Hematopoietic multipotent progenitor cell treated with erythropoietin and hydrocortisone succinate and interleukin-3 and kit ligand, for 4 days (in vitro differentiated cells): ENCODE results near the gene APEX1.
"Not testable (repeated sequence)": the region's sequence is repeated elsewhere in the genome, so short reads cannot be mapped to it uniquely, and the experiment has no call there.

Source experiments
- DNase-seq: peaks from one replicate; pipeline ENCODE4 v3.0.0-alpha.2; 2015

Gene APEX1

DNA sequence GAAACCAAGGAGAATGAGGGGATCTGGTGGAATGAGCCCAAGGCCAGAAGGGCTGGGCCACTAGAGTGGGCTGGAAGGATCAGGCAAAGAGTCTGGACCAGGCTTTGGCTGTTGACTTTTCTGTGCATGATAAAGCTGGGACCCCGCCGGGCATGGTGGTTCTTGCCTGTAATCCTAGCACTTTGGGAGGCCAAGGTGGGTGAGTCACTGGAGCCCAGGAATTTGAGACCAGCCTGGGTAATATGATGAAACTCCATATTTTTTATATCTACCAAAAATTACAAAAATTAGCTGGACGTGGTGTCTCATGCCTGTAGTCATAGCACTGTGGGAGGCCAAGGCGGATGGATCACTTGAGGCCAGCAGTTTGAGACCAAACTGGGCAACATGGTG, 18.7 kb upstream of the APEX1 start:
- no peak for DNase-seq

DNA sequence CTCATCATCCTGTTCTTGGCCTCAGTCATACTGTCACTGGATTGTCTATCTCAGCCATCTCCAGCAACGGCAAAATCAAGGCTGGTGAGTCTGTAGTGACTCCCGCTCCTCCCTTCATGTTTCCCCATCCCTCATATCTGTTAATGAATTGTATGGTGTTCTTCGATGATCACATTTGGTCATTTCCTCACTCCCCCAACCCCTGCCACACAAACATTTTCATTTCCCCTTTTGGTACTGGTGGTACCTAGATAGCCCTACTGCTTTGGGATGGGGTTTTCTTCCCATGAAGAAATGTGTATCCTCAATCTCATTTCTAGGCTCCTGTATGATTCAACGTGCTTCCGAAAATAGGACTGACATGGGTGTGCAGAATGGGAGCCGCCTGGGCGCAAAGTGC, 16.4 kb upstream of the APEX1 start:
- no peak for DNase-seq

DNA sequence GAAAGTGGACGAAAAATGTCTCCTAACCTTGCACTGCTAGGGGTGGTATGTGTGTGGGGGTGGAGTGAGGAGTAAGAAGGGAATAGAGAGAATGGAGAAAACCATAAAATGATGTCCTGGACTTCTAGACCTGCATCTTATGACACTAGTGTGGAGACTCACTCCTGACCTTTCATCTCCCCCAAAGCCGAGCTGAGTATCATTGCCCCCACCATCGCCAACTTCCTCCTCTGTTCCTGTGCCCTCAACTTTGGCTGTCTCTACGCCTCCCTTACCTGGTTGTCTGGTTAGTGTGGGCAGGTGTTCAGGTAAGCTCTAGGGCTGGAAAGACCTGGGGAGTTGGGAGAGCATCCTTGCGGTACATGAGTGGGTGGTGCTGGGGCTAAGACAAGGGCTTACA, 14.6 kb upstream of the APEX1 start:
- no peak for DNase-seq

DNA sequence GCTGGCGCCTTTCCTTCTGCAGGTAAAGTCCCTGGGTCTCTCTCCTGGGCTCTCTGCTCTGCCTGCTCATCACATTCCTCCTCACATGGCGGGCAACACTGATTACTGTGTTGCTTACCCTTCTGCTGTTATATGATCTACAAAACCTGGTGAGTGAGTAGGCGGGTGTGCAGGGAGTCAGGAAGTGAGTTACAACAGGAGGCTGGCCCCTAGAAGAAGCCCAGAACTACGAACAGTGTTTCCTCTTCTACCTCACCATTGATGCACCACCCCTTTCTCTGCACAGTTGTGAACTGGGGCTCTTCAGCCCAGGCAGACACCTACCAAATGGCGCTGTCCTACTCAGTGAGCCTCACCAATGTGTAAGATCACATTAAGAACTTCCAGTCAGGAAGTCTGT, 14.1 kb upstream of the APEX1 start:
- DNase-seq: peak; percentile 53

DNA sequence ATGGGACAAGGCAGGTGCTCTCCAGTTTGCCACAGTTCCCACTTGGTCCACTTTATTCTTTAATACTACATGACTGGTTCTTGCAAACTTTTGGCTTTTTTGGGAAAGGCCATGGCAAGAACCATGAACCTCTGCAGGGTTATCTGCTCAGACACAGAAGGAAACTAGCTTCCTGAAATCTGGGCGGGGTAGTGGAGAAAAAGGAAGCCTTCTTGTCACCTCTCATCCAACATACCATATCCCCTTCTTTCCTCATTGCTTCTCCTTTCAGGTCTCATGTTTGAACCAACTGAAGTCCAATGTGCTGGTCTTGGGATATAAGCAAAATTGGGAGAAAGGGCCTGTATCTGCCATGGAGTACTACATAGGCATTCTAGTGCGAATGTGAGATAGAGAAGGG, 13.6 kb upstream of the APEX1 start:
- DNase-seq: peak; percentile 60

DNA sequence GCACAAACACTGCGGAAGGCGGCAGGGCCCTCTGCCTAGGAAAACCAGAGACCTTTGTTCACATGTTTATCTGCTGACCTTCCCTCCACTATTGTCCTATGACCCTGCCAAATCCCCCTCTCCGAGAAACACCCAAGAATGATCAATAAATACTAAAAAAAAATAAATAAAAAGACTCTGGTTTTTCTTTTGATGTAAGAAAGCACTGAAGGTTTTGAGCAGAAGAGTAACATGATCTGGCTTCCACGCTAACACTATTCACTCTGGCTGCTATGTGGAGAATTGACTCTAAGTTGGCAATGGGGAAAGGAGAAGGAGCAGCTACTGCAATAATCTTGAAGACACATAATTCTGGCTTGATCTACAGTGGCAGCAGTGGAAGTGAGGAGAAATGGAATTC, 11.4 kb upstream of the APEX1 start:
- DNase-seq: not testable (repeated sequence)

DNA sequence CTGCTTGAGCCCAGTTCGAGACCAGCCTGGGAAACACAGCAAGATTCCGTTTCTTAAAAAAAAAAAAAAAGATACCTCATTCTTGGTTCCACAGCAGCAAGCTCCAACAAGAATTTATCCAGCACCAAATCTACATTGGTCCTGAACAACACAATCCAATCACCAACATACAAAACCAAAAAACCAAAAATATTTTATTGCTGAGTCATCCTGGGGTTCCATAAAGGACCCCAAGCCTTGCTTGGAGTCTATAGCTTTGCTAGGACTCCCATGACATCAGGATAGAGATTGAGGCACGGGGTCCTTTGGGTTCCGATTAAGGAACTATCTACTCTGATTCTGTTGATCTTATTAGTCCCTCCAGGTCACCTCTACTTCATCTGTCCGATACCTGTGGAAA, 8.1 kb upstream of the APEX1 start:
- no peak for DNase-seq

DNA sequence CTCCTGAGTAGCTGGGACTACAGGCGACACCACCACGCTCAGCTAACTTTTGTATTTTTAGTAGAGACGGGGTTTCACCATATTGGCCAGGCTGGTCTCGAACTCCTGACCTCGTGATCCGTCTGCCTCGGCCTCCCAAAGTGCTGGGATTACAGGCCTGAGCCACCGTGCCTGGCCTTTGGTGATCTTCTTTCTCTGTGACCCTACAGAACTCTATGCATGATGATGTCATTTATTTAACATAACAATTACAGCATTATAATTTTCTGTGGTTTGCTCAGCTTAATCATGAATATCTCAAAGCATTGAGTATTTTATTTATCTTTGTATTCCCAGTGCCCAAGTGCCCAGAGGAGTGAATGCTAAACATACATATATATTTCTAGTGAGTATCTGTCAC, 2.2 kb upstream of the APEX1 start:
- DNase-seq: not testable (repeated sequence)

DNA sequence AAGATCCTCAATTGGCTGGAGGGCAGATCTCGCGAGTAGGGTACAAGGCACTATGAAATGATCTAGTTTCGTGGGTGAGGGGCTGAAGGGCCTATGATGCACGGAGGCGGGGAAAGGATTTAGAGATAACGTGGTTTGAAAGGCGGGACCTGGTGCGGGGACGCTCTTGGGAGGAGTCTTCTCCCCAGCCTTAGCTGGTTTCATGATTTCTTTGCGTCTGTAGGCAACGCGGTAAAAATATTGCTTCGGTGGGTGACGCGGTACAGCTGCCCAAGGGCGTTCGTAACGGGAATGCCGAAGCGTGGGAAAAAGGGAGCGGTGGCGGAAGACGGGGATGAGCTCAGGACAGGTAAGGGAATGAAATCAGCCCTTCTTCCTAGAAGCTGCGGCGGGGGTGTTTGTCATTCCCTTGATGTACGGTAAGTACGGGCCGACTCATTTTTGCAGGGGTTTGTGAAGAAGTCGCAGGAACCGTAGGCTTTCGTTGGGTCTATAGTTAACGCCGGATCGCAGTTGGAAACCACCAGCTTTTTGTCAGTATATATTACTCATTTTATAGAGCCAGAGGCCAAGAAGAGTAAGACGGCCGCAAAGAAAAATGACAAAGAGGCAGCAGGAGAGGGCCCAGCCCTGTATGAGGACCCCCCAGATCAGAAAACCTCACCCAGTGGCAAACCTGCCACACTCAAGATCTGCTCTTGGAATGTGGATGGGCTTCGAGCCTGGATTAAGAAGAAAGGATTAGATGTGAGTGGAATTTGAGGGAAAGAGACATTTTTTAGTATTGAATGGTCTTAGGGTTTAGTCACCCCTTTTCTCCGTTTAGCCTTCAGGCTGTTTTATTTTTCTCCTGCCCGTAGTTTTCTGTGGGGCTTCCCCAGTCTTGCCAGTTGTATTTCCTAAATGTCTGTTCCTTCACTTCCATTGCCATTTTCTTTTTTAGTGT, 602 bp downstream of the APEX1 start:
- peak; percentile 97 for DNase-seq

DNA sequence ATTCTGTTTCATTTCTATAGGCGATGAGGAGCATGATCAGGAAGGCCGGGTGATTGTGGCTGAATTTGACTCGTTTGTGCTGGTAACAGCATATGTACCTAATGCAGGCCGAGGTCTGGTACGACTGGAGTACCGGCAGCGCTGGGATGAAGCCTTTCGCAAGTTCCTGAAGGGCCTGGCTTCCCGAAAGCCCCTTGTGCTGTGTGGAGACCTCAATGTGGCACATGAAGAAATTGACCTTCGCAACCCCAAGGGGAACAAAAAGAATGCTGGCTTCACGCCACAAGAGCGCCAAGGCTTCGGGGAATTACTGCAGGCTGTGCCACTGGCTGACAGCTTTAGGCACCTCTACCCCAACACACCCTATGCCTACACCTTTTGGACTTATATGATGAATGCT, 1.9 kb downstream of the APEX1 start:
- DNase-seq: peak; percentile 41

DNA sequence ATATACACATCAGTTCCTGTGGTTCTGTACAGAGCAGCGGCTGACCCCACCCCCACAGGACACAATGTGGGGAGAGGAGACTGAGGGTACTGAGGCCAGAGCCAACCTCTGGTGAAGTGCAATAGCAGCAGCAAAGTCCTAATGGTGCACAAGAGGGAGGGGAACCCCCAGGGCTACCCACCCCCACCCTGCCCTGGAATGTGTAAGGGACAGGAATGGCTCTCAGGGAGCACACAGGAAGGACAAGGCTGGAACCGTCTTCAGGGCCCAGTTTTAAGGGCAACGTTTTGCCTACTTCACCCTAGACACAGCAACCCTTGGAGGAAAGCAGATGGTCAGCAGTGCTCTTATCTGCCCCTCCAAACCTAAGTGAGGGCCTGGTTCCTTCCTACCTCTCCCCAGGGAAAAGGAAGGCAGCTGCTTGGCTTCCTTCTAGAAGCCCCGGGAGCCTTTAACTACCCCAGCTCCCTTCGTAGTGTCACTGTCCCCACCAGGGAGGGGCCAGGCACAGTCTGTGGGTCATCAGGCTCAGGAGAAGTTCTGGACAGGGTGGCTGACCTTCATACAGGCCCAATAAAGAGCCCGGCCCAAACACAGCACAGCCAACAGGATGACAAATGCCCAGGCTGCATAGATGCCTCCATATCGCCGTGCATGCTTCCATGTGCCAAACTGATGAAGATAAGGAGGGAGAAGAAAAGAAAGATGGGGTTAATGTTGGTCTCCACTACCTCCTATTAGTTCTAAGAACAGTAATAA, 3.2 kb downstream of the APEX1 start:
- DNase-seq: no peak

DNA sequence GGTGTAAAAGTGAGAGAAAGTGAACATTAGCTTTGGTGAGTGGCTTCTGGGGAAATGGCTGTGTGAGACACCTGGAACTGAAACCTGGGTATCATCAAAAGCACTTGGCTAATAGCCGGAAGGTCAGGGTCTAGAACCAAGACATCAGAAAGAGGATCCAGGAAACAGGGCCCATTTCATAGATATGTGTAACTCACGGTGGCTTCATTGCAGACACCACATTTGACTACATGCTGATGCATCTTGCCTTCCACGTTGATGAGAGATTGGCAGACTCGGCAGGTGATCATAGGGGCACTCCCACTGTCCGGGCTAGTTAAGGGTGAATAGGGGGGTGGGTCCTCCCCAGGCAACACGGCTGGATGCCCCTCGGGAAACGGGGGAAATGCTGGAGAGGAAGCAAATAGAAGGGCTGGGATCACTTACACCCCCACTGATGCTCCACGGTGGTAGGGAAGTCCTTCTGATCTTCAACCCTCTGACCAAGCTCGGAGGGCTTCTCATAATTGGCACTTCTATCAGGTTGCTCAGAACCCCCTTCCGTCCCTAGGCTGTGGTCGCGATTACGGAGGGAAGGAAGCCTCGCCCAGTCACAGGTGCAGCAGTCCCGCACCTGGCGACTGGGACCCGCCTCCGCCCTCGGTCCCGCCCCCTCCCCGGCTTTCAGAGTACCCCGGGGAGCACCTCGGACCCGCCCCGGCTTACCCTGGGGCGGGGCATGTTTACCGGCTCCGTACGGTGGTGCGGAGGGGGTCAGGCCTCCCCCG, 5.6 kb downstream of the APEX1 start:
- DNase-seq: peak; percentile 43

DNA sequence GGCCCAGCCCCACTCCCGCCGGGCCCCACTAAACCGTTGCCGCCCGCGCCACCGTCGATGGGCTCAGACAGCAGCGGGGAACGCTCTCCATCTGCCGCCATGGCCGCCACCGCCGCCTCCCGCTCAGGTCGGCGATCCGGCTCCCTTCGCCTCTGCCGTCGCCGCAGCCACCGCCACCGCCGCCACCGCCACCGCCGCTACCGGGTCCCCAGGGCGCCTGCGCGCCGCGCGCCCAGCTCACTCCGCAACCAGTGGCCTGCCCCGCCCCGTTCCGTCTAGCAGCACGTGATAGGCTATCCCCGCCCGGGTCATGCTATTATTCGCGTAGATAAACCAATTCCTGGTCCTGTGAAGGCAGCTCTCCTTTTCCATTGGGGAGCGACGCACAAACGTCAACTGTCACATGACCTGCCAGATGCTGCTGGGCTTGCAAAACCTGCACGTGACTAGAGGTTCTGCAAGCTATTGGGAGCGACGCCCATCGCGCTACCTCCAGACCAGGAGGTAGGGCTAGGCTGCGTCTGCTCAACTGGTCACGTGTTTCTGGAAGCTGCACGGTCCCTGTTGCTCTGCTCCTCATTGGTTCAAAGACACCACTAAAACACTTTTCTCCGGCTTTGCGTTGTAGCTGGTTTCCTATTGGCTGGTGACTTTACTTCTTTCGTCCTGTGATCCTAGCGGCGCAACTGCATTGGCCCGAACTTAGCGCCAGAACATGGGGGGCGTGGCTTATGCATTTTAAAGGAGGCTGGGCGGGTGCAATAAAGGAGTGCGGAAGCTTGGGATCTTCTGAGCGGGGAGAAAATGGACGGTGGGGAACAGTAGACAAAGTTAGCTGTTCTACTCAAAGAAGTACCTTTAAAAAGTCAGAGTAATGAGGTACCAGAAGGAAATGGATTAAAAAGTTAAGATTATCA, 6.5 kb downstream of the APEX1 start, which contains the start of gene PIP4P1:
Gene PIP4P1 (minus strand): TSS at position 210 of the 917 bp plus-strand sequence. CDS start 109 bp downstream, at position 101.
- peak; percentile 100 for DNase-seq

DNA sequence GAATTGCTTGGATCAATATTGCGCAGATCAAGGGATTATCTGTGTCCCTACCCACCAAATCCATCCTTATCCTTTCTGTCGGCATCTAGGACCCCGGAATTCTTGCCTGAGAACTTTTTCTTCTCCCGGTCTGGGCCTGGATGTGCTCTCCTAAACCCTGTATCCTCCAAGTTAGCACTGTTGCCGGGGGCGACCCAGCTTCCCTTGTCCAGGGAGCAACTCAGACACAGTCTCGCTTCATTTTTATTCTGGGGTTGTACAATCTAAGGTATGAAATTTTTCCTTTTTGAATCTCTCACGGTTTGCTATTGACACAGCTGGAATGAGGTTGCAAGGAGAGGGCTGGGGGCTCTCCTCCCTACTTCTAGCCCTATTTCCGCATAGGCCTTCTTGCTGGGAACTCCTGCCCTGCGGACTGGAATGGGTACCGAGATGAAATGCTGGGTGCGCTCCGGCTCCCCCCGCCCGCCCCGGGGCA, 13.8 kb downstream of the APEX1 start:
- no peak for DNase-seq

DNA sequence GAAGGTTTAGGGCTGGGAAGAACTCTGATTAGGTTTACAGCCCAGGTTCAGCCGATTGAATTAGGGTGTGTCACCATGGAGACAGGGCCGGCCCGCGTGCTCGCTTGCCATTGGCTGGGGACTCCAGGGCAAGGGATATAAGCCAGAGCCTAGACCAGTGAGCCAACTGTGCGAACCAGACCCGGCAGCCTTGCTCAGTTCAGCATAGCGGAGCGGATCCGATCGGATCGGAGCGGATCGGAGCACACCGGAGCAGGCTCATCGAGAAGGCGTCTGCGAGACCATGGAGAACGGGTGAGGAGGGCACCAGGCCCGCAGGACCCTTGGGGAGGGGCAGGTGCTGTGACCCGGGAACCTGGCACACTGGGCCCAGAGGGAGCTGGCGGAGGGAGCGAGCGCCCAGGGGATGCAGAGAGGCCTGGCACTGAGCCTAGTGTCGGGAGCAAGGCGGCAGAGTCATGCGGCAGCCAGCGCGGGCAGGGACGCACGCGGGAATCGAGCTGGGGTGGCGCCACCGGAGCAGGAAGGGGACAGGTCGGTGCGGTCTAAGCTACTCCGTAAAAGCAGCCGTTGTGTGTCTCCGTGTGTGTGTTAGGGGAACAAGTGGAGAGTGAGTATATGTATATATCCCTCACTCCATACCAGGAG, 14.3 kb downstream of the APEX1 start, which contains the start of gene PNP:
Gene PNP (plus strand): TSS at position 165 of the 648 bp plus-strand sequence. CDS start 119 bp downstream, at position 284.
- peak; percentile 97 for DNase-seq

DNA sequence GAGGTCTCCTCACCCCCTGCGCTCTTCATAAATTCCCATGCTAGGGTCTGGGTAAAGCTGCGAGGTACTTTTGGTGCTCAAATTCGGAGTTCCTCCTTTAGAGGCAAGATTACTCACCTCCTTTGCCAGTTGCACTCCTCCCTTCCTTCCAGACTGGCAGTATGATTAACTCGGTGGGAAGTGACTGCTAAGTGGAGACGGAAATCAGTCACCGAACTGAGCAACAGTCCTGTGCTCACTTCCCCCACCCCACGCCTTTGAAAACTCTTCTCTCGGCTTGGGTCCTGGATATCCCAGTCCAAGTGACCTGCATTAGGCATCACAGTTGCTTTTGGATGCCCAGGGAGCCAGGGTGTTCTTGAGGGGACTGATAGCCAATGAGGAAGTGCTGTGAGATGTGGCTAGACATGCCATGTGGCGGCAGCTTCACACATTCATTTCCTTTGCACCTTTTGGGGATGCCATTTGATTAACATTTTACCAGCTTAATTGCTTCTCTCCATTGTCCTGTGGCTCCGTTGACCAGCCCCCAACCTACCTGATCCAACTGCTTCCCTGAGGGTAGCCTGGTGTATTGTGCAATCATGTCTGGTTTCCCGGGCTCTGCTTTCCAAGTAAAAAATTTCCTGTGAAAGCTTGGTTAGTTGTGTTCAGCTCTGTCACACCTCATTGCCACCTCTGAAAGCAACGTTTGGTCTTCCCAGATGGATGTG, 15.0 kb downstream of the APEX1 start:
- peak; percentile 84 for DNase-seq

DNA sequence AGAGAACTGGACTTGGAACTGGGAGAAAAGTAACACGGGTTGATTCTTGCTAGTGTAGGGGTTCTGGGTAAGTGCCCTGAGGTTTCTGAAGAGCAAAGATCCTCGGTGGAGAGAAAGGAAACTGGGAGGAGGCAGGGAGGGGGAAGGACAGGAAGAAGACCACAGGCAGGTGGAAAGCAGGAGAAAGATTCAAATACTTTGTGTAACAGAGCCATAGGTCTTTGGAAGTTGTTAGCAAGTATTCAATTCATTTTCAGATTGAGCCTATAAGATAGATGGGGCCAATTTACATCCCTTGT, 15.5 kb downstream of the APEX1 start:
- DNase-seq: no peak

DNA sequence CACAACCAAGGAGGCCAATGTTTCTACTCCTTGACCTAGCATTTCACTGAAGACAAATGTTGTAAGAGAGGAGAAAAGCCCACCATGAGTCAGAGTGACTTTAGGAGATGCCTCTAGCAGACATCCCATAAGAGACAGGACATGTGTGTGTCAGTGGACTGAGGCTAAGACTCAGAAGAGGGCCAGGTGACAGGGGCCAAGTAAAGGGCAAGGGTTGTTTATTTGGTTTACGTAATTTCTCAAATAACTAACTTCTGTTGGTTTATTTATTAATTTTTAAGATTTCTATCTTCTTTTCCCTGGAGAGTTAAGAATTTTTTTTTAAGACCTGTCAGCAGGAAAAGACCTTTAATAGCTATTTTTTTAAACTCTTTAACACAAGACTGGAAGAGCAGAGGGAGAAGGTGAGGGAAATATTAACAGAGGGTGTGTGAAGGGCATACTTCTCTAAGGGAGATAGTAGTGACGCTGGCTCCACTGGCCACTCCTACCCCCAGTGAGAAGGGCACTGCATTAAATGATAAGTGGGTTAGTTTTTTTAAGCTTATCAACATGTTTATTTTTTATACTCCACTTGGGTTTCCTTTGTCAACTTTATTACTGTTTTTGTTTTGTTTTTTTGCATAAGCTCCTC, 17.6 kb downstream of the APEX1 start:
- DNase-seq: peak; percentile 58

DNA sequence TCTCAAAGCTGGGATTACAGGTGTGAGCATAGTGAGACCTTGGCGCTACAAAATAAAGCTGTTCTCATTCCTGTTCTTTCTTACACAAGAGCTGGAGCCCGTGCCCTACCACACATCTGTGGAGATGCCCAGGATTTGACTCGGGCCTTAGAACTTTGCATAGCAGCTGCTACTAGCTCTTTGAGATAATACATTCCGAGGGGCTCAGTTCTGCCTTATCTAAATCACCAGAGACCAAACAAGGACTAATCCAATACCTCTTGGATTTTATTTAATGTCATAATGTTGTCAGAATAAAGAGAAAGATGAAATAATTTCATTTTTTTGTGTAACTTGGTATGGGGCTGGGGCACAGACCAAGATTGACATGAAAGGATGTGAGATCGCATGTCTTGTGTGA, 21.8 kb downstream of the APEX1 start:
- DNase-seq: peak; percentile 79

DNA sequence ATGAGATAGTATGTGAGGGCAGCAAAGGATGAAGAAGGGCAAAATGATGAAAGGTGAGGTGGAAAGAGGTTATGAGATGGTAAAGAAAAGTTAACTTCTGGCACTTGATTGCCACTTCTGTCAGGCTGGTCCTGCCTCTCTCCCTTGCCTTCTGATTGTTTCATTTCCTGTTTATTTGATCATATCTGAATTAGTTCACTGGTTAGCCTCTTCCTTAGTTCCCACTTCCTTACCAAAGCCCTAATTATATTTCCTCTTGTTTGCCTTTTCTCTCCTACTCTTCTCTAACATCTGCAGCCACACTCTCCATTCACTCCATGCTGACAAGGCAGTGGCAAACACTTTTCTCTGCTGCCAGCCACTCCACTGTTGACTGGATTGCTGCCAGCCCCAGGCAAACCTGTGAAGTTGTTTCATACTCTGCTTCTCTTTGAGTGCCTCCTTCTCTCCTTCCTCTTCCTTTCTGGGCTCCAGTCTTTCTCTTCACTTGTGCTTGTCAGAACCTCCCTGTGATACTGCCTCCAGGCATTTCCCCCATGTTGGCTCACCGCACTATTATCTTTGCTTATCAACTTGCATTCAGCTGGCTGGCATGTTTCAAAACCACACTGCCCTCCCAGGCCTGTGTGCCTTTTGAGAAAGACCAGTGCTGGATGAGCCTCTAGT, 22.3 kb downstream of the APEX1 start:
- peak; percentile 99 for DNase-seq
